Stimulated activated CD4-positive, alpha-beta T cell treated with anti-CD3 and anti-CD28 coated beads, TNF-alpha, amount 100 ng/mL, for 4 hours (primary cell): Measurements from ENCODE around the gene RNF166.

Experiments used
- DNase-seq, 3 experiments: peaks; one replicate each; pipeline ENCODE4 v3.0.0-alpha.2; 2020; ENCODE audit warnings: low read depth in 3 of 3

Gene RNF166

DNA sequence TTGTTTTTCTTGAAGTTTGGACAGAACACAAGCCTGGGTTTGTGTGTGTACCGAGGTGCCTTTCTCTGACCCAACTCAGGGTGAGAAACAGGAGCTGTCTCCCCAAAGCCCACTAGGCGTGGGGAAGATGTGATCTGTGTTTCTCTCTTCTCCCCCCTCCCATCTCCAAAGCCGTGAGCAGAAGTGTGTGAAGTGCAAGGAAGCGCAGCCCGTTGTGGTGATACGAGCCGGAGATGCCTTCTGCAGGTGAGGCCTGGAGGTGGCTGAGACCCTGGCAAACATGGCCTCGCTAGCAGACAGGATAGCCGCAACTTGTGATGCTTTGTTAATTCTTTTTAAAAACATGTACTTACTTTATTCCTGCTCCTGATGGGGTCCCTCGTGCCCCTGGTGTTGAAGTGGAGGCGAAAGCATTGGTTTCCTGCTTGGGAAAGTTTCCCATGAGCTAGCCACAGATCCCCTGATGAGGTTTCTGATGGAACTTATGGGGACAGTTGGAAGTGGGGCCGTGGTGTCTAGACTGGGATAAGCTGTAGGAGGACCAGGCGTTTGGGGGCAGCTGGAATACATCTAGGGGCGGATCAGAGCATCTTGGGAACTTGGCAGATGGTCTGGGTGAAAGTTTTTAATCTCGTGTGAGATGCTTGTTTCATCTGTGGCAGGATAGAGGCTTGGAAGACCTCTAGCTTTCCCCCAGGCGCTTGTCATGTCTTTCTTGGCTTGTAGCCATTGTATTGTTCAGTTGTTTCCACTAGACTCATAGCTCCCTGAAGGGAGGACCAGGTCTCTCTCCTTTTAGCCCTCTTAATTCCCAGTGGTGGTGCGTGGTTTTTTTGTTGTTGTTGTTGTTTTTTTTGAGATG is 988 bp upstream of the RNF166 start:
- DNase-seq, result no peak

DNA sequence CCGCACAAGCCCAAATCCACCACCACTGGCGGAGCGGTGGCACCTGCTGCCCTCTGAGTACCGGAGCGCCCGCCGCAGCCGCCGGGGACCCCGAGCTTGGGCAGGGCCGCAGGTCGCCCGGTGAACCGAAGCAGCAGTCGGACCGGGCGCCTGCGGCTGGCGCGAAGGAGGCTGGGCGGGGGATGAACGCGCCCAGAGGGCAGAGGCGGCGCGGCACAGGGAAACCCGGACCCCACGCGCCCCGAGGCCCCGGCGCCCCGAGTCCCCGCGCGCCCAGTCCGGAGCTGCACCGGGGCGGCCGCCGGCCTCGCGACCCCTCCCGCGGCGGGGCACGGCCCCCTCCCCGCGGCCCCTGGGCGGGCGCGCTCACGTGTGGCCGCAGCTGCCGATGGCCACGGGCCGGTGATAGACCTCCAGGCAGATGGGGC is 393 bp downstream of the RNF166 start:
- no peak for DNase-seq

DNA sequence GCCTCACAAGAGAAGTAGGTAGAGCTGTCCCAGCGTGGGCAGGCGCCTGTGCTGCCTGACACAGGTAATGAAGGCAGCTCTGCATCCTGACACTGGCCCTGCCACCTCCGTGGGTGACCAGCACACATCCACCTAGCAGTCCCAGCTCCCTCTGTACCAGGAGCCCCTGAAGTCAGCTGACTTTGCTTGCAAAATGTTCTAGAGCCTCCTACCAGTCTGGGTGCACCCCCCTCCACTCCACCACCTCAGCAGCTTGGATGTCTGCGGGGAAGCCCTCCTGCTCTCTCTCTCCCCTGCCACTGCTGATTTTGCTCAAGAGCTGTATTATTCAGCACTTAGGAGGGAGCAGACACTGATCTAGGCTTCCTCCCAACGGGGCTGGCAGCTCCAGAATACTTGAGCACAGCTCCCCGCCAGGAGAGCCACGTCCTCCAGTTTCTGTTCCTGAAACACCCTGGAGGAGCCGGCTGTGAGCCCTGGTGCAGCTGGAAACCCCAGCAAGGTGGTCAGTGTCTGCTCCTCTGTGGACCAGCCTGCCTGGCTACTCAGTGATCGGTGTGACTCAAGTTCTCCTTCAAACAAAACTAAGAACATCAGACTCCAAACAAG is 1.0 kb downstream of the RNF166 start:
- no peak for DNase-seq

DNA sequence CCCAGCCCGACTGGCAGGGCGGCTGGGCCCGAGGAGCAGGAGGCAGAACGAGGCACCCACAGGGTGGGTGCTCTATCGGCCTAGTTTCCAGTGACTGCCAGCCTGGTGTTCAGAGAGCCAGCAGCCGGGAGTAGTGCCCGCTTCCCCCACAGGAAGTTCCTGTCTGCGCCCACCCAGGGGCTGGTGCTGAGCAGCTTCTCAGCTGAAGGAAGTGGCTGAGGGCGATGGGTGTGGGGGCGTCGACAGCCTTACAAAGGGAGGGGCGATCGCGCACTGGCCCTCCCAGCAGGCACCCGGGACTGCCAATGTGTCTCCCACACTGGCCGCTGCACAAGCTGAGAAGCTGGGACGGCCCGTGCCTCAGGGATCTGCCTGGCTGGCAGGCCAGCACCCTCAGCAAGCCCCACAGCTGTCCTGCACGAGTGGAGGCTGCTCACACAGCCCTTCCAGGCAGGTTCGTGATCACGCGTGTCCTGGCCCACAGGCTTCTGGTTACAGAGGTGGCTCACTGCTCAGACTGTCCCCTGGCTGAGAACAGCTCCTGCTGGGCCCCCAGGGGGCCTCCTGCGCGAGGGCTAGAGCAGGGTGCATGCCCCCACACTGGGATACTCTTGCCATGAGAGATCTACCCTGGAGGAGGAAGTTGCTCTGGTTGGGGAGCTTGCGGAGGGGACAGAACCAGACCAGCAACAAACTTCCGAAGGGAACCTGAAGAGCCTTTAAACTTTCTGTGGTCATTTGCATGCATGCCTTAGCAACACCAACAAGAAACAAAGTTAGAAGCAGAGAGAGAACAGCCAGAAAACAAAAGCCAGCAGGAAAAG is 2.5 kb downstream of the RNF166 start:
- DNase-seq, result peak in 1 of 3 experiments; percentile 43

DNA sequence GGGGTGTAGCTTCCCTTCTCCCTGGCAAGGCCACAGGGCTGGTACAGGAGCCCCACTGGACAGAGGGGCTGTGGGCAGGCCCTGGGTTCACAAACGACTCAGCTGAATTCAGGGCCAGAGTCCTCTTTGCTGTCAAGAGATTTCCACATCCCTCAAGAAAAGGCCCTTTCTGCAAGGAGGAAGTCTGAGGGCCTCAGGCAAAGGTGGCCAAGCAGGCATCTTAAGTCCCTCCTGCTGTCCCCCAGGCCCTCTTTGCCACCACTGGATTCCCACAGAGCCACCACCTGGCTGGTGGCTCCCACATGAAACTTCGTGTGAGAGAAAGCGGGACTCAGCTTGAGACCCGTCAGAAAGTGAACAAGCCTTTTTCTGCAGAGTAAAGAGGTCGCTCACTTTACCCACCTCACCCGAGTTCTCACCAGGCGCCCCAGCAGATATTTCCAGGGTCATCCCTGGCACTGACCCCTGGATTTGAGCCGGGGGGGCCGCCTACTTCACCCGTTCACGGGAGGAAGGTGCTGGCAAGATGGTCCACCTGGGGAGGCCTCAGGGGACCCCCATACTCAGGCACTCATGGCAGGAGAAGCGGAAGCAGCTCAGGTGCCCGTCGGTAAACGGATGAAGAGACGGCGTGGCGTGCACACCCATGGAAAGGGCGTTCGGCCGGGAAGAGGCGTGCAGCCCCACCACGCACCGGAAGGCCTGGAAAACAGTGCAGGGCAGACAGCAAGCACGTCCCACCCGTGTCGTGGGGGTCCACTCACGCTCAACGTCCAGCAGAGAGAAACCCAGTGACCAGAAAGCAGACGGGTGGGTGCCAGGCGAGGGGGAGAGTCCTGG is 3.6 kb downstream of the RNF166 start:
- no peak for DNase-seq

DNA sequence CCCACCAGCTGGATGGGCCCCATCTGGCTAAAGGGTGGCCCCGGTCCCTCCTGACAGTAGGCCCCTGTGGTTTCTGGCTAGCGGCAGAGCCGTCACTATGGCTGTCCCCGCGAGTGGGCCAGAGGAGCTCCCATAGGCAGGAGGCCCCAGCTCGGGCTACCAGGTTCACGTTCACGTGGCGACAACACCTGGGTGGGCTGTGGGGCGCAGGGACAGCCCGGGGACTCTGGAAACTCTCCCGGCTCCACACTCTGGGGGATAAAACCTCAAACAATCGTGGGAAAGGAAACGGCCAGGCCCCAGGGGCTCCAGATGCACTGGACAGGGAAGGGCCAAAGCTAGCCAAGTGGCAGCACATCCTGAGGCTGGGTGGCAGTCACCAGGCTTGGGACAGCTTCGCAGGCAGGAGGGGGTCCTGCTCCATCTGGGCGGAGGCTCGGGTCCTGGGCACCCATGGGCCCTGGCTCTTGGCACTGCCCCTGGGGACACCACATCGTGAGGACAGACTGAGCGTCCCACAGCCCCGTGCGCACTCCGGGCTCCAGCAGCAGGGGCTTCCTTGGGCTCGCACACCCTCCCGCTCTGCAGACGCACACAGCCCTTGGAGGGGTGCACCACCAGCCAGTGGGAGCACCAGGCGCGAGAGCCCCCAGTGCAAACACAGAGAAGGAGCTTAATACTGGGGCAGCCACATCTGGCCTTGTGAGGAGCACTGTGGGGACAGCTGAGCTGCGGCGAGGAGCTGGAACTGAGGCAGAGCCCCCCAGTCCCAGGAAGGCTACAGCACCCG is 4.4 kb downstream of the RNF166 start:
- DNase-seq, result no peak

DNA sequence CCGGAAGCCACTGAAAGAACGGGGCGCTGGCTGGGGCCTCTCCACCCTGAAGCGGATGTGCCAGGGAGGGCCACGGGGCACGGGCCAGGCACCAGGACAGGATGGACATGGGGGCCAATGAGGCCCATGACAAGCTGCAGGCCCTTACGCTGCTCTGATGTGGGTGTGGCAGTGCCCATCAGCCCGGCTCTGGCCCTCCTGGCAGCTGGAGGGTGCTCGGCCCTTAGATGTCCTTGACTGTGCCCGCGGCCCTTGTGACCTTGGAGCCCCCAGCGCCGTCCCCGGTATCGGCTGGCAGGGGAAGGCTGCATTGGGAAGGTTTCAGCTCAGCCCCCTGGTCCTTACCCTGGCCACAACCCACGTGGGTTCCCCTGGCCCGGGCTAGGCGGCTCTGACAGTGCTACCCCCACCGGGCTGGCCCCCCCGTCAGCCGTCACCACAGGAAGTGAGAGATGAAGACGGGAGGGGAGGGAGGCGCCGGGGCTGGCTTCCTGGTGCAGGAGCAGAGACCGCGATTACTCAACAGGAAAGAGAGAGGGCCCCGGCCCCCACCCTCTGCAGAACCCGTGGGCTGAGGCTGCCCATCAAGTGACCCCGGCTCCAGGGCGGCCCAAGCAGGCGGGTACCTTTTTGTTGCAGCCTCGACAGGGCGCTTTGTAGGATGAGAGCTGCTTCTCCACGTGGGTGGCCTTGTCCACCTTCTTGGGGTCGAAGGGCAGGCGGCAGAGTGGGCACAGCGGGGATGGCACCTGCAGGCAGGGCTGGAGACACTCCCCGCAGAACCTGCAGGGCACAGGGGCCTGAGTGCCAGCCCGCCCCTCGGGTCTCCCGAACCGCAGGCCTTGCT is 5.3 kb downstream of the RNF166 start:
- DNase-seq, result peak; percentile 89 to 92 (median 89)

DNA sequence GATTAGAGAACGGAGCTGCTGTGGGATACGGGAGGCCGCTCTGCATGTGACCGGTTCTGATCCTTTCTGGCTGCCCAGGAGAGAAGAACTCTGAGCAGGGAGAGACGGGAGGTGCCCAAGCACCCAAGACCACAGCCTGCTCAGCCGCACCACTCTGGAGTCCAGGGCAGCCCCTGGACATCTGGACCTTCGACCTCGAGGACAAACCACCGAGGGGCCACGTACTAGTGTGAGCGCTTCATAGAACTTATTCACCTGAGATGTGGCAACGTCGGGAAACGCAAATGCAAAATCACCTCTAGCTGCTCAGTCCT is 5.9 kb downstream of the RNF166 start:
- no peak for DNase-seq

DNA sequence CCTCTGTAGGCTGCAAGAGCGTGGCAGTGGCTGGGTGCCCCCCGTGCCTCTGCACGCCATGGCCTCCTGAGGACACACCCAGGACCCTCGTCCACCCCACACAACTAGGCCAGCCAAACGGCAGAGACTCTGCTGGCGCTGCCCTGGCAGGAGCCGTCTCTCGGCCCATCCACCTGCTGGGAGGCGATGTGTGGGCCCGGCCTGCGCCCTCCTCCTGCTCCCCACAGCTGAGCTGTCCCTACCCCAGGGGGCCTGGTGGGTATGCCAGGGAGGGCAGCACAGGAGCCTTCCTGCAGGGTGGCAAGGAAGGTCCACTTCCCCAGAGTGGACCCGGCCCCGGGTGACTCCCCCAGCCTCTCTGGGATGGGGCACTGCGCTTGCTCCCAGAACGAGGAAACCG is 7.0 kb downstream of the RNF166 start:
- no peak for DNase-seq

DNA sequence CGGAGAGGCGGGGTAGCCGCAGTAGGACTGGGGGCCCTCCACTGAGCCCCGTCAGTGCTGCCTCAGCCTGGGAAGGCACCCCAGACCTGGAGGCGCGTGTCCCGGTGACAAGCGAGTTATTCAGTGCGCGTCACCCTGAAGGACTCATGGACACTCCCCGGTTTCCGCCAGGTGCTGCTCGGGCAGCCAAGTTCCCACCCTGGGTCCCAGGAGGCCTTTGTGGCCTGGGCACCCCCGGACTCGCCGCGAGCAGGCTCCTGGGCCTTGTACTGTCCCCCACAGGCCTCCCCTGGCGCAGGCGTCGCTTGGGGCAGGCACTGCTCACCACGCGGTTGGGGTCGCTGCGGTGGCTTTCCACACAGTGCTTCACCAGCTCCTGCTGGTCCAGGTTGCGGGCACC is 7.6 kb downstream of the RNF166 start:
- DNase-seq, result no peak

DNA sequence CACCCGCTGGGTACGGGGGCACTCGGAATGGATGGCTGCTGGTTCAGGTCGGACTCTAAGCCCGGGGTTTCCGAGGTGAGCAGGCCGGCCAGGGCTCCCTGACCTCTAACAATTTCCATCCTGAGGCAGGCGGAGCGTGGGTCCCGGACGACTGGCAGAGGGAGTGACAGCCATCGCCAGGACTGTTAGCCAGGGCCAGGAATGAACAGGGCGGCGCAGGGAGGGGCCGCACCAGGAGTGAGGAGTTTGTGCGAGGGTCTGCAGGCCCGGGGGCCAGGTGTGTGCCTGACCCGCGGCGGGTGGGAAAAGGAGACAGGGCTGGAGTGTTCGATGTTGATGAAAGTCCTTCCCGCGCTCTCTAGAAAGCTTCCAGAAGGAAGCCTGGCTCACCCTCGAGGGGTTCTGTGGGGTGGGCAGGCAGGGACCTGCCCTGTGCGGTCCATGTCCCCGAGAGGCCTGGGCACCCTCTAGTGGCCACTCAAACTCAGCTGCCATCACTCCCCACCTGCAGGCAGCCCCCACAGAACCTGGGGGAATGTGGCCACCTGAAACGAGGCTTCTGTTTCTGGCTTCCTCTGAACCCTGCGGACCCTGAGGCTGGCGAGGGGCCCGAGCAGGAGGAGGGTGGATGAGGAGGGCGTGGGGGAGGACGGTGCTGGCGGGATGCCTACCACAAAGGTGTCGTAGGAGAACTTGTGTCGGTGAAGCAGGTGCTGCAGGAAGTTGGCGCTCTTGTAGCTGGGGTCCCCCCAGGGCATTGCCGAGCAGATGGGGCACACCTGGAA is 8.2 kb downstream of the RNF166 start:
- DNase-seq, result no peak

DNA sequence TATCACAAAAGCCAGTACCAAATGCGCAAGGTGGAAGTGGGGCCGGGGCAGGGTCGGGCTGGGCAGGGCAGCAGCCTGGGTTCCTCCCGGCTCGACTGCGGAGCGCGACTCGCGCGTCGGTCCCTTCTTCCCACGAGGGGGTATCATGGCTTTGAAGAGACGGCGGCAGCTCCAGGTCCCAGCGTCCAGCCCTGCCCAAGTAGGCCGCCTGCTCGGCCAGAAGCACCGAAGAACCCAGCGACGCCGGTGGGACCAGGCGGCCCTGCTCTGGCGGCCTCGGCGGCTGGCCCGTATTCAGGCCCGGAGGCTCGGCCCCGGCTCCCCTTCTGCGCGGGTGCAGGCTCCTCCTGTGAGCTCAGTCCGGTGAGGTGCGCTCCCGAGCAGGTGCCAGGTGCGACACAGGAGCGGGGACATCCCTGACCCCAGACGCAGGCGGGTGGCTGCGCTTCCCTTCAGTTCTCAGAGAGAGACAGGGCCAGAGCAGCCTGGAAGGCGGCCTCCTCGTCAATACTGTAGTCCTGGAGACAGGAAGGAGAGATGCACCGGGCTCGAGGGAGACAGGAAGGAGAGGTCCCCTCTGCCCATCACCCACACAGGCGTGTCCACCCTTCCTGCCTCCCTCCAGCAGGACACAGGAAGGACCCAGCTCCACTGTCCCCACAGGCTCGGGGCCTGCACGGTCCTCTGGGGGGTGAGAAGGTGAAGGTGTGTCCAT is 8.9 kb downstream of the RNF166 start:
- no peak for DNase-seq

DNA sequence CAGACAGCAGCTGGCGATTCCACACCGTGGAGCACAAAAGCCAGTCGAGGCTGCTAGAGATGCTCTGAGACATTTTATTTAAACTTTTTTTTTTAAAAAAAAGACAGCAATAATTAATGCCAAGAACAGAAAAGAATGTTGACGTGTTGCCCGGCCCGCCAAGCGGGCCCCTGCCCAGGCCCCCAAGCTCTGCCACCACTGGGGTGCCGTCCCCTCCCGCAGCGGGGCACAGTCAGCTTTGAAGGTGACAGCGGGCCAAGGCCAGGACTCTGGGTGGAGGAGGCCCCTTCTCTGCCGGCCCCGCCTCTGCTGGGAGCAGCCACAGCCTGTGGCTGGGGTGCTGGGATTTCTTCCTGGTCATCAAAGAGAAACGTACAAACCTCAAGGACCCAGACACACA is 9.8 kb downstream of the RNF166 start:
- no peak for DNase-seq

DNA sequence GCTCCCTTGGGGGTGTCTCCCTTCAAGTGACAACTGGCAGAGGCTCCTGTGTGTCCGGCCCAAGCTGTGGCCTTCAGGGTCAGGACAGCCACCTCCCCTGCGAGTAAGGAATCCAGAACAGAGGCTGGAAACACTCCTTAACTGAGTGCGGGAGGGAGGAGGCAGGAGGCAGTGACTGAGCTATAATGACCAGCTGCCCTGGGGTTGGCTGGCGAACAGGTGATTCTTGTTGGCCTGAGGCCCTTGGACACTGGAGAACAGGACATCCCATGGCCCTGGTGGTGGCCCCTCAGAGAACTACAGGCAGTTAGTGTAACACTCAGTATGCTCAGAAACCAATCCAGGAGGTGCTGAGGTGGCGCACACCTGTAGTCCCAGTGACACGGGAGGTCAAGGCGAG is 10.5 kb downstream of the RNF166 start:
- DNase-seq, result no peak

DNA sequence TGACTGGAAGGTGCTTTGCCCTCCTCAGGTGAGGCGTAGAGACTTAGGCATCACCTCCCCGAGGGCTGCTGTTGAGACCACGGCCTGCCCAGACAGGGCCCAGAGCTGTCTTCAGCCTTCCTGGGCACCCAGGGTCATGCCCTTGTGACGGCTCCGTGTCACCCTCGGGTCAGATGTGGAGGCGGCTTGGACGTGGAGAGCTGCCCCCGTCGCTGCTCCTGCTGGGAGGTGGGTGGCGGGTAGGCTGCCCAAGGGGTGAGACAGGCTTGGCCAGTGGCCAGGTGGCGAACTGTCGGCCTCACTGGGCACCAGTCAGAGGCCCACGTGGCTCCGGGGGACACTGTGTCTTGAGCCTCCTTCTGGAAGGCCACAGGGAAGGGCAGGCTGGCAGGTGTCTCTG is 11.0 kb downstream of the RNF166 start:
- DNase-seq, result no peak

DNA sequence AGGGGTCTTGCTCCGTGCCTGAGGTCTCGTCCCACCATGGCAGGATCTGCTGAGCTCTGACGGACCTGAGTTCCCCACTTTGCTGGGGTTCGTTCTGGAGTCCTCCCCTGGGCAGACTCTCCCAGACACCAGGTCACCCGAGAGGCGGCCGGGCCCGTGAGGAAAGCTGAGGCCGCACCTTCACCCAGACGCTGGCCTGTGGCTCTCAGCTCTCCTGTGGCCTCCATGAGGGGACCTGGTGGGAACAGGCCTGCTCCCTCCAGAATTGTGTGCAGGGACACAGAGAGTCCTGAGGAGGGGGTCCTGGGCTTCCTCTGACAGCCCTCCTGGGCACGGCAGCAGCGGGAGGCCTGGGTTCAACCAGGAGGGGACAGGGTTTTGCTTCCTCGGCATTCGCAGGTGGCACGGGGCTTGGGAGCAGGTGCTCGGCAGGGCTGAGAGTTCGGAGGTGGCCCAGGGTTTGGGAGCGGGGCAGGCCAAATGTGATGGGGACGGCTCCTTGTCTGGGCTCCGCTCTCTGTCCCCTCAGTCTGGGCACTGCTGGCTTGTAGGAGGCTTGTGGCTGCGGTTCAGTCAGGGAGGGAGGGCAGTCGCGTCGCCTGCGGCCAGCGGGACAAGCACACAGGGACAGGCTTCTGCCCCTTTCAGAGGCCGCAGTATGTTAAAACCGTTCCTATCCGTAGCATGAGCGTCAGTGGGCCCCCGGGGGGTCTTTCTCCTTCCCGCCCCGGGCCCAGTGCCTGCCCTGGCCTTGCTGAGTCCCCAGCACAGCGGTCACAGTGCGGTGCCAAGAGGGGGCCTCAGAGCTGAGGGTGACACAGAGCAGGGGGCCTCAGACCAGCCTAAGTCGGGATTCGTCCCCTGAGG is 11.8 kb downstream of the RNF166 start:
- no peak for DNase-seq

DNA sequence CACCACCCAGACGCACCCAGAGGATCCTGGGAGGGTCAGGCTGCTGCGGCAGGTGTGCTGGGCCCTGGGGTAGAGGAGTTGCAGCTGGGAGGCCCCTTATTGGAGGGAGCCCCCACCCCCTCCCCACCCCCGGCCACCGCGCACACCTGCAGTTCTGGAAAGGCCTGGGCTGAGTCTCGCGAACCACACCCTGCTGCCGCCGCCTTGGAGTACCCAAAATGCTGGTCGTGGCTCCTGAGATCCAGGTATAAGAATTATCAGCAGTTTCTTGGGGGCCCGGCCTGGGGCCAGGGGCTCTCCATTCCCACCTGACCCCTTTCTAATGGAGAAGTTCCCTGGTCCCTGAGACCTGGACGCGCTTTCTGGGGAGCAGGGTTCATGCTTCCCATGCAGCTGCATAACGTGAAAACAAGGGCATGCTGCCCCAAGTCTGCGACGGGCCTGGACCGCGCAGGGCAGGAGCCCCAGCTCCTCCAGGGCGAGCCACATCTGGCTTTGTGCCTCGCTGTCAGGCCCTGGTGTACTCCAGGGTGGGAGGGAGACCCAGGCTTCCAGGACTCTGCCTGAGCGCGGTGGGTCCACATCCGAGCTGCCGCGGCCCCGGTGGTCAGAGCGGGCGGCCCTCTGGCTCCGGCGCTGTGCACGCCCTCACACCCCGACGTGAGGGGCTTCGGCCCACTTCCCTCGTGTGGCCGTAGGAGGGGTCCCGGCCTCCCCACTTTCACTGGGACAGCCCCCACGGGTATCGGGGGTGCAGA is 12.6 kb downstream of the RNF166 start:
- no peak for DNase-seq
